HG03565 (cell line): ENCODE data around the gene UPK2.
"Not testable (repeated sequence)": the region's sequence is repeated elsewhere in the genome, so short reads cannot be mapped to it uniquely, and the experiment has no call there.

ENCODE experiments used
- ATAC-seq: cut with Tn5 transposase; IDR thresholded peaks from one replicate; pipeline ENCODE4 v1.9.1; 2021; ENCODE audit warnings: mild to moderate bottlenecking, moderate library complexity; ENCODE audit not compliant: unreplicated experiment

Gene UPK2

GRCh38 chr11:118984825-118985224 is 28.7 kb downstream of the UPK2 start:
- no peak for ATAC-seq

DNA sequence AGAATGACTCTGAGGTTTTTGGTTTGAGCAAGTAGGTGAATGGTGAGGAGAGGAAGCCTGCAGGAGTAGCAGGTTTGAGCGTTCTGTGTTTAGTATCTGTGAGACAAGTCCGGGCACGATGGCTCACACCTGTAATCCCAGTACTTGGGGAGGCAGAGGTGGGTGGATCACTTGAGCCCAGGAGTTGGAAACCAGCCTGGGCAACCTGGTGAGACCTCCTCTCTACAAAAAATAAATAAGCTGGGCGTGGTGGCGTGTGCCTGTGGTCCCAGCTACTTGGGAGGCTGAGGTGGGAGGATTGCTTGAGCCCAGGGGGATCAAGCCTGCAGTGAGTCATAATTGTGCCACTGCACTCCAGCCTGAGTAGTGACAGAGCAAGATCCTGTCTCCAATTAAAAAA is 32.2 kb downstream of the UPK2 start:
- ATAC-seq: no peak

DNA sequence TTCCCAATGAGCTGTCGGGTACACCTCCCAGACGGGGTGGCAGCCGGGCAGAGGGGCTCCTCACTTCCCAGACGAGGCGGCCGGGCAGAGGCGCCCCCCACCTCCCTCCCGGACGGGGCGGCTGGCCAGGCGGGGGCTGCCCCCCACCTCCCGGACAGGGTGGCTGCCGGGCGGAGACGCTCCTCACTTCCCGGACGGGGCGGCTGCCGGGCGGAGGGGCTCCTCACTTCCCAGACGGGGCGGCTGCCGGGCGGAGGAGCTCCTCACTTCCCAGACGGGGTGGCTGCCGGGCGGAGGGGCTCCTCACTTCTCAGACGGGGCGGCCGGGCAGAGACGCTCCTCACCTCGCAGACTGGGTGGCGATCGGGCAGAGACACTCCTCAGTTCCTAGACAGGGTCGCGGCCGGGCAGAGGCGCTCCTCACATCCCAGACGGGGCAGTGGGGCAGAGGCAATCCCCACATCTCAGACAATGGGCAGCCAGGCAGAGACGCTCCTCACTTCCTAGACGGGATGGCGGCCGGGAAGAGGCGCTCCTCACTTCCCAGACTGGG is 35.5 kb downstream of the UPK2 start:
- ATAC-seq: not testable (repeated sequence)

GRCh38 chr11:118996926-118997626 is 41.0 kb downstream of the UPK2 start:
- ATAC-seq: no peak

DNA sequence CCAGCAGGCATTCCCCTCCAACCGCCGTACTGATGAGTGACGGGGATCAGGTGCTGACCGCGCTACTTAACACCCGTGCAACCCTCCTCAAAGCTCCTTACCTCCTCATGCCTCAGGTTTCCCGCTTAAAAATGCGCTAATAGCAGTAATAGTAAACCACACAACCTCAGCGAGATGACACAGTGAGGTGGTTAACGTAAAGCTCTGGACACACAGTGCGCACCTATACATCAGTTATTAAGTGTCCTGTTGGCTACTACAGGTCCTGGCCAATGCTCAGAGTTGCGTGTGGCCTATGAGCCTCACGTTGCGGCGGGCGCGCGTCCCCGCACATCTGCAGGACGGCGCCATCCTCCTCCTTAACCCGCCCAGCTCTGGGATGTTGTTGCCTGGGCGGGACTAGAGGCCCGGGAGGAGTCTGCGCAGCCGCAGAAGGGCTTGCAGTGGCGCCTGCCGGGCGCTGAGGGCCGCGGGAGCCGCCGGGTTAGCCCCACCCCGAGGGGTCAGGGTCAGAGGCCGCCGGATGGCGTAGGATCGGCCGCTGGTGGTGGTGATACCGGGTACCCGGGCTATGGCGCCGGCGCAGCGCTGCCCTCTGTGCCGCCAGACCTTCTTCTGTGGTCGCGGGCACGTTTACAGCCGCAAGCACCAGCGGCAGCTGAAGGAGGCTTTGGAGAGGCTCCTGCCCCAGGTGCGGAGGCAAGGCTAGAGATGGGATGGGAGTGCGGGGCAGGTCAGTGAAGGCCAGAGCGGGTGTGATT is 41.7 kb downstream of the UPK2 start, which contains the start of gene CENATAC:
TSS of gene CENATAC (plus strand) at position 512 of the 761 bp plus-strand sequence. CDS start at position 572, 60 bp downstream.
- ATAC-seq: peak; percentile 82

- ATAC-seq: no peak
These were observed 42.3 kb downstream of the UPK2 start for GRCh38 chr11:118998388-118998717.

DNA sequence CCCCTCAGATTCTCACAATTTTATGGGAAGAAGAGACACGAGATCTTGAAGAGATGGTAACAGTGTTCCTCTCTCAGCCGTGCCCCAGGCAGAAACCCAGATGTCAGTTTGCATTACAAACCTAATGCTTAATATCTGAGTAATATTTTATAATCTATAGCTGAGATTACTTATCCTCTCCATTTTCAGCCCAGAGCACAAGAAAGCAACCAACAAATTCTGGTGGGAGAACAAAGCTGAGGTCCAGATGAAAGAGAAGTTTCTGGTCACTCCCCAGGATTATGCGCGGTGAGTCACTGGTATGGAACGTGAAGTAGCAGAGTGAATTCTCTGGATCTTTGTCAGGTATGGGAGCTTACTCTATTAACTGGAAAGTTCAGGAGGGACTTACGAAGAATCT is 42.7 kb downstream of the UPK2 start:
- ATAC-seq: no peak

GRCh38 chr11:119000906-119001305 is 44.8 kb downstream of the UPK2 start:
- no peak for ATAC-seq

DNA sequence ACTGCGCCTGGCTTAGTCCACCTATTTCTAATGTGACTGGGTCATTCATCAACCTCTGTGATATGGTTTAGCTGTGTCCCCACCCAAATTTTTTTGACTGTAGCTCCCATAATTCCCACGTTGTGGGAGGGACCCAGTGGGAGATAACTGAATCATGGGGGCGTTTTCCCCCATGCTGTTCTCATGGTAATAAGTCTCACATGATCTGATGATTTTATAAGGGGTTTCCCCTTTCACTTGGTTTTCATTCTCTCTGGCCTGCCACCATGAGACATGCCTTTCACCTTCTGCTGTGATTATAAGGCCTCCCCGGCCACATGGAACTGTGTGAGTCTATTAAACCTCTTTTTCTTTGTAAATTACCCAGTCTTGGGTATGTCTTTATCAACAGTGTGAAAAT is 50.6 kb downstream of the UPK2 start:
- ATAC-seq: no peak
